ENCODE results near the gene MYPN. TPM values are rescaled to one million over a fixed set of nuclear protein-coding genes. Genes with fewer than 3 reads are reported as not detected.

Gene MYPN
- total and polyA plus RNA-seq, 2 donors from 2014 or later: 0.06 TPM; not detected in 1

DNA sequence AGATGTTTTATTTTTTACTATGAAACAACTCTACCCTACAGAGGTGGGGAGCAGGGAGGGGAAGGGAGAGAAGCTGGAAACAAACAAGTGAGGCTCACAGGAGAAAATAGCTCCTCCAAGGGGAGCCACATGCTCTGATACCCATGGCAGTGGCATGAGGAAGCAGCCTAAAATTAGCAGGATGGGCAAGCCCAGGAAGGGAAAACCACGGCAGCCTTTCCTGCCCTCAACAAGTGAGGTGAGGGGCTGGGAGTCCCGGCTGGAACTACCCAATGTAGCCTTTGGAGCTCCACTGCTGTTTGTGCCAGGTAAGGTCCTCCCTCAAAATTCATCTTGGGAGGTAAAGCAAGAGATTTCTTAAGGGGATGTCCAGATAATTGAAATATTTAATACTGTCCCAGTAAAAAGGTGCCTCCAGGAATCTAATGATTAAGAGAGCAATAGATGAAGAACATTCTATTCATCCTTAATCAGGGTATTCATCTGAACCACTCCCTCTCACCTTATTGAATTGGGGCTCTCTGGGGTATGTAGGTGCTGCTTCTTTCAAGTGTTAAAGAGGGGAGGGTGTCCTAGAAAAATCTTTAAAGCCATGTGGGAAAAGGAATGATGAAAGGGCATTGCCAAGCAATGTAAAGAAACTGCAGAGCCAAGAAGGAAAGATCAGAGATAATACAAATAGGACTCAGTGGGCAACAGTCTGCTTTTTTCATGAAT is 21.4 kb upstream of the MYPN start:
- DNase-seq (no peak), FAIRE-seq (no peak)
- Histone ChIP-seq H3K4me3 (ENCODE audit: low read length in 3 of 3) (no peak overlapping the region), H3K4me1 (ENCODE audit: control insufficient read depth in 2 of 3, insufficient read depth in 2 of 3, low read depth in 1 of 3, low read length in 3 of 3) (no peaks in the 10 kb centered on the region), H3K27me3 (ENCODE audit: control insufficient read depth, insufficient read depth, low read length) (no peaks in the 10 kb centered on the region), H3K9me3 (ENCODE audit: control insufficient read depth in 2 of 3, insufficient read depth in 1 of 3, low read length in 3 of 3) (no peaks in the 10 kb centered on the region), H3K27ac (ENCODE audit: low read depth in 2 of 2, low read length in 2 of 2) (no peak overlapping the region), H3K36me3 (ENCODE audit: control insufficient read depth in 2 of 3, insufficient read depth in 3 of 3, low read length in 3 of 3) (no peaks in the 10 kb centered on the region), H3K9ac (ENCODE audit: low read length in 3 of 3) (no peak overlapping the region)
- intact Hi-C loops (cut with DNase I): no loop called here
- TF ChIP-seq, protein P1, sequence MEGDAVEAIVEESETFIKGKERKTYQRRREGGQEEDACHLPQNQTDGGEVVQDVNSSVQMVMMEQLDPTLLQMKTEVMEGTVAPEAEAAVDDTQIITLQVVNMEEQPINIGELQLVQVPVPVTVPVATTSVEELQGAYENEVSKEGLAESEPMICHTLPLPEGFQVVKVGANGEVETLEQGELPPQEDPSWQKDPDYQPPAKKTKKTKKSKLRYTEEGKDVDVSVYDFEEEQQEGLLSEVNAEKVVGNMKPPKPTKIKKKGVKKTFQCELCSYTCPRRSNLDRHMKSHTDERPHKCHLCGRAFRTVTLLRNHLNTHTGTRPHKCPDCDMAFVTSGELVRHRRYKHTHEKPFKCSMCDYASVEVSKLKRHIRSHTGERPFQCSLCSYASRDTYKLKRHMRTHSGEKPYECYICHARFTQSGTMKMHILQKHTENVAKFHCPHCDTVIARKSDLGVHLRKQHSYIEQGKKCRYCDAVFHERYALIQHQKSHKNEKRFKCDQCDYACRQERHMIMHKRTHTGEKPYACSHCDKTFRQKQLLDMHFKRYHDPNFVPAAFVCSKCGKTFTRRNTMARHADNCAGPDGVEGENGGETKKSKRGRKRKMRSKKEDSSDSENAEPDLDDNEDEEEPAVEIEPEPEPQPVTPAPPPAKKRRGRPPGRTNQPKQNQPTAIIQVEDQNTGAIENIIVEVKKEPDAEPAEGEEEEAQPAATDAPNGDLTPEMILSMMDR (IDR thresholded peaks at IDR 0.05; ENCODE audit: borderline replicate concordance, extremely low read depth, insufficient read depth): no peak

DNA sequence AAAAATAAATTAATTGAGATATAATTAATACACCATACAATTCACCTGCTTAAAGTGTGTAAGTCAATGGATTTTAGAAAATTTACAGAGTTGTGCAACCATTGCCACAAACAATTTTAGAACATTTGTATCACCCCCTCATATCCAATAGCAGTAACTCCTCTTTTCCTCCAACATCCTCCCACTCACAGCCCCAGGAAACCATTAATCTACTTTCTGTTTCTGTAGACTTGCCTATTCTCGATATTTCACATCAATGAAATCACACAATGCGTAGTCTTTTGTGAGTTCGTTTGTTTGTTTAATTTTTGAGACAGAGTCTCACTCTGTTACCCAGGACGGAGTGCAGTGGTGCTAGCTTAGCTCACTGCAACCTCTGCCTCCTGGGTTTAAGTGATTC is 20.5 kb upstream of the MYPN start:
- Histone ChIP-seq H3K27ac (ENCODE audit: low read depth in 2 of 2, low read length in 2 of 2) (no peak overlapping the region), H3K36me3 (ENCODE audit: control insufficient read depth in 2 of 3, insufficient read depth in 3 of 3, low read length in 3 of 3) (no peaks in the 10 kb centered on the region), H3K27me3 (ENCODE audit: control insufficient read depth, insufficient read depth, low read length) (no peaks in the 10 kb centered on the region), H3K9ac (ENCODE audit: low read length in 3 of 3) (no peak overlapping the region), H3K9me3 (ENCODE audit: control insufficient read depth in 2 of 3, insufficient read depth in 1 of 3, low read length in 3 of 3) (no peaks in the 10 kb centered on the region), H3K4me1 (ENCODE audit: control insufficient read depth in 2 of 3, insufficient read depth in 2 of 3, low read depth in 1 of 3, low read length in 3 of 3) (no peaks in the 10 kb centered on the region), H3K4me3 (ENCODE audit: low read length in 3 of 3) (no peak overlapping the region)
- FAIRE-seq: no peak
- intact Hi-C loops (cut with DNase I): no loop called here
- peak in 1 of 5 donors; percentile 8 for DNase-seq
- TF ChIP-seq, protein P1 (IDR thresholded peaks at IDR 0.05; ENCODE audit: borderline replicate concordance, extremely low read depth, insufficient read depth): no peak

DNA sequence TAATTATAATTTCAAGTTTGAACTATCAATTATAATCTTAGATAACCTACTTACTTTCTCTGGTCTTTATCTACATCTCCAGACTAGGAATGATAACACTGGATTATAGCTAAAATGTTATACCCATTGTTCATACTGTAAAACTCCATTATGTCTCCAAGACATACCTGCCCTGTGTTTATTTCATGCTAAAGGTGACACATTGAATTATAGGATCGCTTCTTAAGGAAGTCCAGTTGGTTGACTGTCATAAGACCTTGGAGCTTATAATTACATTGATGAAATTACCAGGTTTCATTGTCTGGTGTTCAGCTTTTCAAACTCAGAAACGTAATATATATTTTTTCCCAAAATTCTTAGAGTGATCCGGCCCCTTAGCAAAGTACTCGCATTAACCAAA is 18.7 kb upstream of the MYPN start:
- no peaks in the 10 kb centered on the region for H3K9me3 ChIP-seq (ENCODE audit: control insufficient read depth in 2 of 3, insufficient read depth in 1 of 3, low read length in 3 of 3)
- H3K4me3 ChIP-seq (ENCODE audit: low read length in 3 of 3): no peak overlapping the region
- TF ChIP-seq, protein P1 (IDR thresholded peaks at IDR 0.05; ENCODE audit: borderline replicate concordance, extremely low read depth, insufficient read depth): no peak
- DNase-seq (no peak), FAIRE-seq (no peak)
- H3K36me3 ChIP-seq (ENCODE audit: control insufficient read depth in 2 of 3, insufficient read depth in 3 of 3, low read length in 3 of 3): no peaks in the 10 kb centered on the region
- intact Hi-C loops (cut with DNase I): no loop called here
- H3K9ac ChIP-seq (ENCODE audit: low read length in 3 of 3): no peak overlapping the region
- H3K4me1 ChIP-seq (ENCODE audit: control insufficient read depth in 2 of 3, insufficient read depth in 2 of 3, low read depth in 1 of 3, low read length in 3 of 3): no peaks in the 10 kb centered on the region
- H3K27ac ChIP-seq (ENCODE audit: low read depth in 2 of 2, low read length in 2 of 2): no peak overlapping the region
- no peaks in the 10 kb centered on the region for H3K27me3 ChIP-seq (ENCODE audit: control insufficient read depth, insufficient read depth, low read length)

DNA sequence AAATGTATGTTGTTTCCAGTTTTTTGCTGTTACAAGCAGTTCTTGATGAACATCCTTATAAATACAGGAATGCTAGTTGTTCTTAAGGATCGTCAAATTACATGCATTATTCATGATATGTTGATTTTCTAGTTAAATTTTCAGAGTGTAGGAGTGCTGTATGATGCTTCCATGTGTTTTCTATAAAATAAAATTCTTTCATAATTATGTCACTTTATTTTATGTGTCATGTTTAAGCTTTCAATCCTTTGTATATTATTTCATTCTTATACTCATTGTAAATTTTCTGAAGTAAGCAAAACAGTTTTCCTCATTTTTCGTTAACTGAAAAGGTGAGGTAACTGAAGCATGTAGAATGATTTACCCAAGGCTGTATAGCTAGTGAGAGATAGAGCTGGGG is 16.8 kb upstream of the MYPN start:
- H3K36me3 ChIP-seq (ENCODE audit: control insufficient read depth in 2 of 3, insufficient read depth in 3 of 3, low read length in 3 of 3): no peaks in the 10 kb centered on the region
- TF ChIP-seq, protein P1 (IDR thresholded peaks at IDR 0.05; ENCODE audit: borderline replicate concordance, extremely low read depth, insufficient read depth): no peak
- no peak overlapping the region for H3K4me3 ChIP-seq (ENCODE audit: low read length in 3 of 3)
- H3K27me3 ChIP-seq (ENCODE audit: control insufficient read depth, insufficient read depth, low read length): no peaks in the 10 kb centered on the region
- no peak overlapping the region for H3K27ac ChIP-seq (ENCODE audit: low read depth in 2 of 2, low read length in 2 of 2)
- no peak for FAIRE-seq
- H3K9ac ChIP-seq (ENCODE audit: low read length in 3 of 3): no peak overlapping the region
- no peak for DNase-seq
- no peaks in the 10 kb centered on the region for H3K4me1 ChIP-seq (ENCODE audit: control insufficient read depth in 2 of 3, insufficient read depth in 2 of 3, low read depth in 1 of 3, low read length in 3 of 3)
- H3K9me3 ChIP-seq (ENCODE audit: control insufficient read depth in 2 of 3, insufficient read depth in 1 of 3, low read length in 3 of 3): no peaks in the 10 kb centered on the region
- intact Hi-C loops (cut with DNase I): no loop called here

All from kidney (tissue), 14 donors.